GM13976 (cell line): Measurements from ENCODE around the gene XRN2.

Experiments used
- DNase-seq: peaks from one replicate; pipeline ENCODE4 v3.0.0; 2012; ENCODE audit warnings: low spot score
- CTCF ChIP-seq: IDR thresholded peaks from 2 replicates; pipeline ENCODE4 v1.5.1; 2012; ENCODE audit warnings: borderline replicate concordance, mild to moderate bottlenecking; ENCODE audit not compliant: insufficient read depth; ENCODE audit errors: extremely low read depth, missing control alignments, control extremely low read depth
- in situ Hi-C: fragments of 300-500 bp; cut with MboI; formaldehyde crosslinking; loops from one replicate; pipeline ENCODE4 v1.12.0; 2022; ENCODE audit warnings: low sequenced_read_pairs, mixed read lengths, inconsistent platforms; ENCODE audit not compliant: unreplicated experiment

Gene XRN2

GRCh38 chr20:21273755-21274386 lies 29.3 kb upstream of the XRN2 start:
- in situ Hi-C loops: no loop called here
- DNase-seq: no peak
- no peak for TF ChIP-seq CTCF

- DNase-seq: no peak
- in situ Hi-C loops: no loop called here
- TF ChIP-seq CTCF: no peak
These were observed 24.3 kb upstream of the XRN2 start for GRCh38 chr20:21278829-21279228.

- in situ Hi-C loops: no loop called here
- DNase-seq: no peak
- TF ChIP-seq CTCF: no peak
These were observed 23.2 kb upstream of the XRN2 start for GRCh38 chr20:21279706-21280521.

GRCh38 chr20:21280522-21281016 lies 22.6 kb upstream of the XRN2 start:
- peak; percentile 36 for DNase-seq
- TF ChIP-seq CTCF: no peak
- in situ Hi-C loops: no loop called here

GRCh38 chr20:21286775-21287174 lies 16.4 kb upstream of the XRN2 start:
- TF ChIP-seq CTCF: no peak
- in situ Hi-C loops: no loop called here

GRCh38 chr20:21288587-21289370 lies 14.4 kb upstream of the XRN2 start:
- TF ChIP-seq CTCF: no peak
- in situ Hi-C loops: no loop called here
- no peak for DNase-seq

More at GRCh38 chr20:21286775-21287174, 16.4 kb upstream of the XRN2 start:
- no peak for DNase-seq
